ENCODE measurements around the gene NFIB. TPM values are rescaled to one million over a fixed set of nuclear protein-coding genes. Genes with fewer than 3 reads are reported as not detected.

NFIB gene
- total RNA-seq, 1 experiment from 2014 or later, result 12.5 TPM

DNA sequence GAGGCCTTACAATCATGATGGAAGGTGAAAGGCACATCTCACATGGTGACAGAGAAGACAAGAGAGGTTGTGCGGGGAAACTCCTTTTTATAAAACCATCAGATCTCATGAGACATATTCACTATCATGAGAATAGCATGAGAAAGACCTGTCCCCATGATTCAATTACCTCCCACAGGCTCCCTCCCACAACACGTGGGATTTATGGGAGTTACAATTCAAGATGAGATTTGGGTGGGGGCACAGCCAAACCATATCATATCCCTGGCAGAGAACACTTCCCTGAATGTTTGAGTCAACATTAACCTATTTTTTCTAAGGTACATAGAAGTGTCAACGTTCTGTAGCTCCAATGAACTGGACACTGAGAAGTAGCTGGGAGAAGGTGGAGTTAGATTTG, 280.9 kb downstream of the NFIB start:
- ChIA-PET POLR2A (no interaction called here), CTCF (no interaction called here)
- H3K27me3 Mint-ChIP-seq (ENCODE audit: low read depth), result no peaks in the 10 kb centered on the region
- H3K9me3 Mint-ChIP-seq, result no peaks in the 10 kb centered on the region
- ATAC-seq (no peak), DNase-seq (ENCODE audit: low spot score) (no peak)
- H3K27ac Mint-ChIP-seq, result no peak overlapping the region
- H3K4me1 Mint-ChIP-seq, result peaks cover 9% of the 10 kb centered on the region
- H3K4me3 Mint-ChIP-seq, result no peak overlapping the region
- TF ChIP-seq ZNF121 (CRISPR knock-in tag; IDR thresholded peaks at IDR 0.05), result no peak
- TF ChIP-seq PRDM15 (CRISPR knock-in tag; IDR thresholded peaks at IDR 0.05), result no peak
- TF ChIP-seq JAZF1 (CRISPR knock-in tag; IDR thresholded peaks at IDR 0.05), result no peak
- no peak for TF ChIP-seq GTF2I (CRISPR knock-in tag; conservative IDR thresholded peaks at IDR 0.05)
- TF ChIP-seq, protein P1, sequence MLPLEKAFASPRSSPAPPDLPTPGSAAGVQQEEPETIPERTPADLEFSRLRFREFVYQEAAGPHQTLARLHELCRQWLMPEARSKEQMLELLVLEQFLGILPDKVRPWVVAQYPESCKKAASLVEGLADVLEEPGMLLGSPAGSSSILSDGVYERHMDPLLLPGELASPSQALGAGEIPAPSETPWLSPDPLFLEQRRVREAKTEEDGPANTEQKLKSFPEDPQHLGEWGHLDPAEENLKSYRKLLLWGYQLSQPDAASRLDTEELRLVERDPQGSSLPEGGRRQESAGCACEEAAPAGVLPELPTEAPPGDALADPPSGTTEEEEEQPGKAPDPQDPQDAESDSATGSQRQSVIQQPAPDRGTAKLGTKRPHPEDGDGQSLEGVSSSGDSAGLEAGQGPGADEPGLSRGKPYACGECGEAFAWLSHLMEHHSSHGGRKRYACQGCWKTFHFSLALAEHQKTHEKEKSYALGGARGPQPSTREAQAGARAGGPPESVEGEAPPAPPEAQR (CRISPR knock-in tag; IDR thresholded peaks at IDR 0.05), result no peak
- no peak for TF ChIP-seq FOXJ3 (CRISPR knock-in tag; IDR thresholded peaks at IDR 0.05; ENCODE audit: borderline replicate concordance)
- TF ChIP-seq JUN (CRISPR knock-in tag; IDR thresholded peaks at IDR 0.05), result no peak
- TF ChIP-seq TEAD4 (CRISPR knock-in tag; IDR thresholded peaks at IDR 0.05), result no peak
- TF ChIP-seq NR3C1 (CRISPR knock-in tag; conservative IDR thresholded peaks at IDR 0.05; ENCODE audit: low read depth), result no peak
- TF ChIP-seq MXD4 (CRISPR knock-in tag; IDR thresholded peaks at IDR 0.05; ENCODE audit: borderline replicate concordance), result no peak
- TF ChIP-seq, protein P2, sequence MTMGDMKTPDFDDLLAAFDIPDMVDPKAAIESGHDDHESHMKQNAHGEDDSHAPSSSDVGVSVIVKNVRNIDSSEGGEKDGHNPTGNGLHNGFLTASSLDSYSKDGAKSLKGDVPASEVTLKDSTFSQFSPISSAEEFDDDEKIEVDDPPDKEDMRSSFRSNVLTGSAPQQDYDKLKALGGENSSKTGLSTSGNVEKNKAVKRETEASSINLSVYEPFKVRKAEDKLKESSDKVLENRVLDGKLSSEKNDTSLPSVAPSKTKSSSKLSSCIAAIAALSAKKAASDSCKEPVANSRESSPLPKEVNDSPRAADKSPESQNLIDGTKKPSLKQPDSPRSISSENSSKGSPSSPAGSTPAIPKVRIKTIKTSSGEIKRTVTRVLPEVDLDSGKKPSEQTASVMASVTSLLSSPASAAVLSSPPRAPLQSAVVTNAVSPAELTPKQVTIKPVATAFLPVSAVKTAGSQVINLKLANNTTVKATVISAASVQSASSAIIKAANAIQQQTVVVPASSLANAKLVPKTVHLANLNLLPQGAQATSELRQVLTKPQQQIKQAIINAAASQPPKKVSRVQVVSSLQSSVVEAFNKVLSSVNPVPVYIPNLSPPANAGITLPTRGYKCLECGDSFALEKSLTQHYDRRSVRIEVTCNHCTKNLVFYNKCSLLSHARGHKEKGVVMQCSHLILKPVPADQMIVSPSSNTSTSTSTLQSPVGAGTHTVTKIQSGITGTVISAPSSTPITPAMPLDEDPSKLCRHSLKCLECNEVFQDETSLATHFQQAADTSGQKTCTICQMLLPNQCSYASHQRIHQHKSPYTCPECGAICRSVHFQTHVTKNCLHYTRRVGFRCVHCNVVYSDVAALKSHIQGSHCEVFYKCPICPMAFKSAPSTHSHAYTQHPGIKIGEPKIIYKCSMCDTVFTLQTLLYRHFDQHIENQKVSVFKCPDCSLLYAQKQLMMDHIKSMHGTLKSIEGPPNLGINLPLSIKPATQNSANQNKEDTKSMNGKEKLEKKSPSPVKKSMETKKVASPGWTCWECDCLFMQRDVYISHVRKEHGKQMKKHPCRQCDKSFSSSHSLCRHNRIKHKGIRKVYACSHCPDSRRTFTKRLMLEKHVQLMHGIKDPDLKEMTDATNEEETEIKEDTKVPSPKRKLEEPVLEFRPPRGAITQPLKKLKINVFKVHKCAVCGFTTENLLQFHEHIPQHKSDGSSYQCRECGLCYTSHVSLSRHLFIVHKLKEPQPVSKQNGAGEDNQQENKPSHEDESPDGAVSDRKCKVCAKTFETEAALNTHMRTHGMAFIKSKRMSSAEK (CRISPR knock-in tag; IDR thresholded peaks at IDR 0.05; ENCODE audit: borderline replicate concordance), result no peak
- no peak for TF ChIP-seq SMAD4 (CRISPR knock-in tag; IDR thresholded peaks at IDR 0.05)
- TF ChIP-seq ZNF317 (CRISPR knock-in tag; IDR thresholded peaks at IDR 0.05; ENCODE audit: borderline replicate concordance, low read depth), result no peak
- no peak for TF ChIP-seq FOXP1 (CRISPR knock-in tag; IDR thresholded peaks at IDR 0.05; ENCODE audit: borderline replicate concordance)
- TF ChIP-seq ATF2 (CRISPR knock-in tag; IDR thresholded peaks at IDR 0.05; ENCODE audit: borderline replicate concordance, low read depth), result no peak
- TF ChIP-seq, protein P3, sequence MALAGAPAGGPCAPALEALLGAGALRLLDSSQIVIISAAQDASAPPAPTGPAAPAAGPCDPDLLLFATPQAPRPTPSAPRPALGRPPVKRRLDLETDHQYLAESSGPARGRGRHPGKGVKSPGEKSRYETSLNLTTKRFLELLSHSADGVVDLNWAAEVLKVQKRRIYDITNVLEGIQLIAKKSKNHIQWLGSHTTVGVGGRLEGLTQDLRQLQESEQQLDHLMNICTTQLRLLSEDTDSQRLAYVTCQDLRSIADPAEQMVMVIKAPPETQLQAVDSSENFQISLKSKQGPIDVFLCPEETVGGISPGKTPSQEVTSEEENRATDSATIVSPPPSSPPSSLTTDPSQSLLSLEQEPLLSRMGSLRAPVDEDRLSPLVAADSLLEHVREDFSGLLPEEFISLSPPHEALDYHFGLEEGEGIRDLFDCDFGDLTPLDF (CRISPR knock-in tag; IDR thresholded peaks at IDR 0.05), result no peak
- TF ChIP-seq ETV6 (CRISPR knock-in tag; IDR thresholded peaks at IDR 0.05), result no peak
- no peaks in the 10 kb centered on the region for H3K36me3 Mint-ChIP-seq
